ENCODE results near the gene MSI2. TPM values are rescaled to one million over a fixed set of nuclear protein-coding genes. Genes with fewer than 3 reads are reported as not detected.

MSI2 gene
- total and polyA plus RNA-seq, 2 donors (not counting 3 experiments of a cell fraction or from before 2014, with no cell fraction given): 20.9 to 59.3 TPM

GRCh38 chr17:57406131-57406980, 150.0 kb downstream of the MSI2 start:
- intact Hi-C loops (cut with micrococcal nuclease) (no loop called here), dilution Hi-C loops (cut with MboI; ENCODE audit: extremely low pct_ligation_motif_present, low sequenced_read_pairs) (no loop called here)
- H4K20me1 ChIP-seq (replicated peaks; ENCODE audit: control insufficient read depth, extremely low read depth, insufficient read depth, low read length): no peaks in the 10 kb centered on the region
- H3K9me1 ChIP-seq (replicated peaks; ENCODE audit: control insufficient read depth, extremely low read depth, insufficient read depth, low read length): no peaks in the 10 kb centered on the region
- TF ChIP-seq POLR2A (IDR thresholded peaks at IDR 0.05; ENCODE audit: low read depth, low read length) (no peak), MYC (IDR thresholded peaks at IDR 0.05; ENCODE audit: low read depth, low read length) (no peak), MAX (IDR thresholded peaks at IDR 0.05; ENCODE audit: insufficient read depth, insufficient read length) (no peak), CTCF (IDR thresholded peaks at IDR 0.05; ENCODE audit: extremely low read depth in 1 of 2, insufficient read depth in 1 of 2, low read depth in 1 of 2, low read length in 2 of 2) (no peak), POLR2AphosphoS5 (IDR thresholded peaks at IDR 0.05; ENCODE audit: insufficient read depth, low read depth, low read length) (no peak), EZH2 (IDR thresholded peaks at IDR 0.05; ENCODE audit: borderline replicate concordance, low read depth, low read length, severe bottlenecking) (no peak), JUN (IDR thresholded peaks at IDR 0.05; ENCODE audit: borderline replicate concordance, insufficient read depth, insufficient read length, low read depth) (no peak), GATA2 (IDR thresholded peaks at IDR 0.05; ENCODE audit: insufficient read depth, insufficient read length, low read depth, low read length) (no peak), FOS (IDR thresholded peaks at IDR 0.05; ENCODE audit: borderline replicate concordance, insufficient read depth, low read length) (no peak)
- FAIRE-seq (no peak), DNase-seq (ENCODE audit: low read depth, low spot score) (no peak)
- H3K27ac ChIP-seq (ENCODE audit: insufficient read depth, low read depth, low read length): no peak overlapping the region
- no TSS peak for BruUV-seq (replicated peaks)
- H3K79me2 ChIP-seq (ENCODE audit: control insufficient read depth, insufficient read depth, low read length): no peaks in the 10 kb centered on the region
- CTCF ChIA-PET: interaction anchor here (0.6 to 11.1 kb wide), 3 partner anchors 15 to 163 kb away, joined by 3 to 74 read pairs (median 3); no protein-coding TSS in a partner anchor
- H3K4me3 ChIP-seq (replicated peaks in 1 of 3; ENCODE audit: insufficient read depth in 1 of 3, low read depth in 1 of 3, low read length in 3 of 3): no peak overlapping the region
- H3K4me2 ChIP-seq (ENCODE audit: insufficient read depth, low read length): no peak overlapping the region
- no peaks in the 10 kb centered on the region for H3K4me1 ChIP-seq (ENCODE audit: control insufficient read depth, extremely low read depth, insufficient read depth, low read length)
- H2AFZ ChIP-seq (ENCODE audit: low read depth, low read length): no peak overlapping the region
- H3K9ac ChIP-seq (replicated peaks; ENCODE audit: extremely low read depth, insufficient read depth, low read length): no peak overlapping the region
- no peaks in the 10 kb centered on the region for H3K36me3 ChIP-seq (ENCODE audit: control insufficient read depth in 2 of 2, extremely low read depth in 1 of 2, insufficient read depth in 2 of 2, low read length in 2 of 2)
- H3K9me3 ChIP-seq (replicated peaks; ENCODE audit: control insufficient read depth, insufficient read depth, low read length): no peaks in the 10 kb centered on the region
- POLR2A ChIA-PET: no interaction called here
- H3K27me3 ChIP-seq (ENCODE audit: control insufficient read depth in 2 of 2, insufficient read depth in 2 of 2, low read length in 2 of 2): no peaks in the 10 kb centered on the region

All from endothelial cell of umbilical vein (primary cell).